NCI-H2107 treated with DMSO at 0.1 percent for 48 hours (cell line): ENCODE data around the gene BOK.

Experiments used
- DNase-seq: peaks from one replicate; lab custom pipeline; 2025; ENCODE audit not compliant: unreplicated experiment; lab: John Stamatoyannopoulos, UW

The BOK gene

GRCh38 chr2:241618829-241619228, 60.3 kb downstream of the BOK start:
- no peak for DNase-seq

DNA sequence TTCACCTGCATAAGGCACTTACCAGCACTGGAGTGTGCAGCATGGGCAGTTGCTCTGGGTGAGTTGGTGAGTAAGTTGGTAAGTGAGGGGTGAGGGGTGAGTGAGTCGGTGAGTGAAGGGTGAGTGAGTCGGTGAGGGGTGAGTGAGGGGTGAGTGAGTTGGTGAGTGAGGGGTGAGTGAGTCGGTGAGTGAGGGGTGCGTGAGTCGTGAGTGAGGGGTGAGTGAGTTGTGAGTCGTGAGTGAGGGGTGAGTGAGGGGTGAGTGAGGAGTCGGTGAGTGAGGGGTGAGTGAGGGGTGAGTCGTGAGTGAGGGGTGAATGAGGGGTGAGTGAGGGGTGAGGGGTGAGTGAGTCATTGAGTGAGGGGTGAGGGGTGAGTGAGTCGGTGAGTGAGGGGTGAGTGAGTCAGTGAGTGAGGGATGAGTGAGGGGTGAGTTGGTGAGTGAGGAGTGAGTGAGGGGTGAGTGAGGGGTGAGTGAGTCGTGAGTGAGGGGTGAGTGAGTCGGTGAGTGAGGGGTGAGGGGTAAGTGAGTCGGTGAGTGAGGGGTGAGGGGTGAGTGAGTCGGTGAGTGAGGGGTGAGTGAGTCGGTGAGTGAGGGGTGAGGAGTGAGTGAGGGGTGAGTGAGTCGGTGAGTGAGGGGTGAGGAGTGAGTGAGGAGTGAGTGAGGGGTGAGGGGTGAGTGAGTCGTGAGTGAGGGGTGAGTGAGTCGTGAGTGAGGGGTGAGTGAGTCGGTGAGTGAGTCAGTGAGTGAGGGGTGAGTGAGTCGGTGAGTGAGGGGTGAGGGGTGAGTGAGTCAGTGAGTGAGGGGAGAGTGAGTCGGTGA, 61.3 kb downstream of the BOK start:
- DNase-seq, result no peak

DNA sequence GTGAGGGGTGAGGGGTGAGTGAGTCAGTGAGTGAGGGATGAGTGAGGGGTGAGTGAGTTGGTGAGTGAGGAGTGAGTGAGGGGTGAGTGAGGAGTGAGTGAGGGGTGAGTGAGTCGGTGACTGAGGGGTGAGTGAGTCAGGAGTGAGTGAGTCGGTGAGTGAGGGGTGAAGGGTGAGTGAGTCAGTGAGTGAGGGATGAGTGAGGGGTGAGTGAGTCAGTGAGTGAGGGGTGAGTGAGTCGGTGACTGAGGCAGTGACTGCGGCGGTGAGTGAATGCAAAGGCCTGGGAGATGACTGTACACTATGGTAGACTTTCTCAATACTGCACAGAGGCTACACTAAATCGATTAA, 61.8 kb downstream of the BOK start:
- no peak for DNase-seq
